NCI-H2081 treated with DMSO at 0.1 percent for 48 hours (cell line): Measurements from ENCODE around the gene CCNB2.
"Not testable (repeated sequence)": the region's sequence is repeated elsewhere in the genome, so short reads cannot be mapped to it uniquely, and the experiment has no call there.

Experiments
- DNase-seq: peaks from one replicate; lab custom pipeline; 2025; lab: John Stamatoyannopoulos, UW

Gene CCNB2

DNA sequence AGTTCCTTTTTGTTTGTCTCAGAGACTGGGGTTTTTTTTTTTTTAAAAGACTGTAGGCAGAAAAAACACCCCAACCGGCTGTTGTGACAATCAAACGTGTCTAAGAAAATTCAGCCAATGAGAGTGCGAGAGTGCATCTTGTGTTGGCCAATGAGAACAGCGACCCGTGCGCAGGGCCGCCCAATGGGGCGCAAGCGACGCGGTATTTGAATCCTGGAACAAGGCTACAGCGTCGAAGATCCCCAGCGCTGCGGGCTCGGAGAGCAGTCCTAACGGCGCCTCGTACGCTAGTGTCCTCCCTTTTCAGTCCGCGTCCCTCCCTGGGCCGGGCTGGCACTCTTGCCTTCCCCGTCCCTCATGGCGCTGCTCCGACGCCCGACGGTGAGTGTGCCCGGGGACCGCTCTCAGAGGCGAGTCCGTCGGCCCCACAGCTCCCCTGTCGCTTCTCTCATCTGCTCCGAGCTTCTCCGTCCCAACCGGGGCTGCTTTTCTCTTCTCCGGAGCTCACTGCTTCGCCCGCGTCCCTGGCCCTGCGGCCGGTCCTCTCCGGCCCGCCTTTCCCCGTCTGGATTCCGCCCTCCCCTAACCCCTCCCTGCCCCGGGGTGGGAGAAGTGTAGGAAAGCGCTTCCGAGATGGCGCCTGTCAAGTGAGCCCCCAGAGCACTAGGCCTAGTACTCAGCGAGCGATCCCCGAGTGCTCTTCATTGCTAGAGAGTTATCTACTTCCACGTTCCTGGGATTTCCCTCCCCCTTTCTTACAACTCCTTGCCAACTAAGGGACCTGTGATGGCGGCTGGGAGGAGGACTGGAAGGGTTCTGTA is at the start of gene CCNB2:
Gene CCNB2 (plus strand): TSS at position 235 of the 821 bp plus-strand sequence. CDS start 123 bp downstream, at position 358.
- peak; percentile 84 for DNase-seq

DNA sequence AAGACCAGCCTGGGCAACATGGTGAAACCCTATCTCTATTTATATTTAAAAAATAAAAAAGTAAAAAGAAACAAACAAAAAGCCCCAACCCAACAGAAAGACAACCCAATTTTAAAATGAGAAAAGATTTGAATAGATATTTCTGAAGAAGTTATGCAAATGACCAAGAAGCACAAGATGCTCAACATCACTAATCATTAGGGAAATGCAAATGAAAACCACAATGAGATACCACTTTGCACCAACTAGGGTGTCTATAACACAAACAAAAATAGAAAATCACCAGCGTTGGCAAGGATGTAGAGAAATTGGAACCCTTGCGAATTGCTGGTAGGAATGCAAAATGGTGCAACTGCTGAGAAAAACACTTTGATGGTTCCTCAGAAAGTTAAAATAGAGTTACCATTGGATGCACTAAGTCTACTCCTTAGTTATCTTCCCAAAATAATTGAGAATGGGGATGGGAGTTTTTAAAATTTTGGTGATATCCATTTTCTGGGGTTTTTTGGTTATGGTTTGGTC is 45.8 kb upstream of the CCNB2 start:
- no peak for DNase-seq

DNA sequence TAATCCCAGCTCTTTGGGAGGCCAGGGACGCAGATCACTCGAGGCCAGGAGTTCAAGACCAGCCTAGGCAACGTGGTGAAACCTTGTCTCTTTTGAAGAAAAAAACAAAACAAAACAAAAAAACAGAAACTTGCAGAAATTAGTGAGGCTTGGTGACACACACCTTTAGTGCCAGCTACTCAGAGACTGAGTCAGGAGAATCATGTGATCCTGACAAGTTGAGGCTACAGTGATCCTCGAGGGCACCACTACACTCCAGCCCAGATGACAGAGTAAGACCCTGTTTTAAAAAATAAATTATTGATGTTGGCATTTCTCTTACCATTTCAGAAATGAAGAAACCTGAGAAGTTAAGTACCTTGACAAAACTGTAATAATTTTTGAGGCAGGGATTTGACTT is 44.6 kb upstream of the CCNB2 start:
- no peak for DNase-seq

DNA sequence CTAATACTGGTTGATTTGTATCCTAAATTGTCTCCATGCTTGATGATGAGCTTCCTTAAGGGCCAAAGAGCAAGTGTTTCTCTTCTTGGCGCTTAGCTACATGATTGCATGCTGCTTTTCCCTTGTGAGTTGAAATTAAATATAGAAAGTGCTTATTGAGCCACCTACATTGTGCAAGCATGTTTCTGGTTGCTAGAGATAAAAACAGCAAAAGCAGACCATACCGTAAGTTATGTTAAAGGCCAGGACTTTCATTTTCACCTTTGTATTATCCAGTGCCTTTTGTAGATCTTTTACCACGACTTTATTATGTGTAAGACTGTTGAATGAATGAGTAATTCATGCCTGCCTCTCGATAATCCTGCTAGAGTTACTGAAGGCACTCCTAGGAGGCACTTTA is 41.9 kb upstream of the CCNB2 start:
- no peak for DNase-seq

DNA sequence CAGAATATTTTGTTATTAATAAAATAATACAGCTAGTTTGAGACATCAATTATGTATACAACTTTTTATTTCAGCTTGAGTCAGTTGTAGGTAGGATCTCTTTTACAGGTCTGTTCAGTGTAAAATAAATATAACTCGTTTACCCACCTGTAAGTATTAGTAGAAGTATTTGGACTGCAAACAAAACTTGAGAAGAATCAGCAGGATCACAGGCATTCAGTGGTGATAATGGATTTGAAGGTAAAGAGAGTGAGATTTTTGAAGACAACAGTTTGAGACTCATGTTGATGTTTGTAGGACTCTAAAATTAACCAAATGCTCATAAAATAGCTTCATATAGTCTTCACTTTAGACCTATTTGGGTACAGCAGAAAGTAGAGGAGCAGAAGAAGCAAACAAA is 35.5 kb upstream of the CCNB2 start:
- DNase-seq = no peak

DNA sequence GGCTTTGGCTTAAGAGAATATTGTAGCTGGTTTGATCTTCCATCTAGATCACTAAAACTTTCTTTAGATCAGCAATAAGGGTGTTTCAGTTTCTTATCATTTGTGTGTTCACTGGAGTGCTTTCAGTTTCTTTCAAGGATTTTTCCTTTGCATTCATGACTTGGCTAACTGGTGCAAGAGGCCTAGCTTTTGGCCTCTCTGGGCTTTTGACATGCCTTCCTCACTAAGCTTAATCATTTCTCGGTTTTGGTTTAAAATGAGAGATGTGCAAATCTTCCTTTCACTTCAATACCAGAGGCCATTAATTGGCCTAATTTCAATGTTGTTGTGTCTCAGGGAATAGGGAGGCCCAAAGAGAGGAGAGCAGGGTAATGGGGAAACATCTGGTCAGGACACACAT is 30.3 kb upstream of the CCNB2 start:
- DNase-seq = no peak

DNA sequence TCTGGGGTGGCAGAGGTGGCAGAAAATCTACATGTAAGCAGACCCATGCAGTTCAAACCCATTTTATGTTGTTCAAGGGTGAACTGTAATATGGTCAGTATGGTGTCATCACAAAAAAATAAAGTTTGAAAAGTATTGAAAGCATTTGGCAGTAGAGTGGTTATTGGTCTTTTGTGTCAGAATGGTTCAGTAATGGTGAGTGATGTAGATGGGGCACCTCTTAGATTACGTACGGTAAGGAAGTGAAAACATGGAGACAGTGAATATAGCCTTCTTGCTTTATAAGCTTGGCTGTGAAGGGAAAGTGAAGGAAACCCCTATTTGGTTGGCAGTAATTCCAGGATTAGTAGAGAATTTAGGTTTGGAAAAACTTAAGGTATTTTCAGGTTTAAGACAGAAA is 17.2 kb upstream of the CCNB2 start:
- no peak for DNase-seq

DNA sequence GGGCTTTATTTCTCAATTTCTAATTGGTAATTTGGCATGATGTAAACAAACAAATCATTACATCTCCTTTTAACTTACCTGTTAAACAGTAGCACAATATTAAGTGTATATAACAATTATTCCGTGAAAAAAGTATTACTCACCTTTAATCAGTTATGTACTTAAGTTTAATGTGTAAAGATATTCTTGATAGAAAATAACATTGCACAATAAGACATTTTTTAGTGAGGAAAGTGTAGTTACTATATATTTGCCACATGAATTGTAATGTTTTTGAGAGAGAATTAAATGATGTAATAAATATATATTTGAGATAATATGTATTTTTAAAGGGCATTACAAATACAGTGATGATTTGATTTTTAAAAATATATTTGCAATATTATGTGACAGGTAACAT is 10.9 kb upstream of the CCNB2 start:
- no peak for DNase-seq

DNA sequence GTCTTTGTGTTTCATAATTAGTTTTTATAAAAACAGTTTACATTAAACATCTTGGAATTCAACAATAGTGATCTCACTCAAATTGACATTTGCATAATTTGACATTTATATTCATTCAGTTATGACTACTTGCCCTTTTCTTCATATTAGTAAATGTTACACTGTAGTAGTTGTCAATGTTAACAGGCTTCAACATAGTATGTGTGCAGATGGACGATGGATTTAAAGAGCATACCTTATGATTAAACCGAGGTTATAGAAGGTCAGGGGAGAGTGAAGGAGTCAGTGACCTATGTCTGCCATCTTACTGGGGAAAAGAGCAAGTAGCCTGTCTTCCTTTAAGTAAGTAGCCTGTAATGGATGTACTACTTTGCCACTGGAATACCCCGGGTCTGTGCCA is 8.5 kb upstream of the CCNB2 start:
- DNase-seq = no peak

DNA sequence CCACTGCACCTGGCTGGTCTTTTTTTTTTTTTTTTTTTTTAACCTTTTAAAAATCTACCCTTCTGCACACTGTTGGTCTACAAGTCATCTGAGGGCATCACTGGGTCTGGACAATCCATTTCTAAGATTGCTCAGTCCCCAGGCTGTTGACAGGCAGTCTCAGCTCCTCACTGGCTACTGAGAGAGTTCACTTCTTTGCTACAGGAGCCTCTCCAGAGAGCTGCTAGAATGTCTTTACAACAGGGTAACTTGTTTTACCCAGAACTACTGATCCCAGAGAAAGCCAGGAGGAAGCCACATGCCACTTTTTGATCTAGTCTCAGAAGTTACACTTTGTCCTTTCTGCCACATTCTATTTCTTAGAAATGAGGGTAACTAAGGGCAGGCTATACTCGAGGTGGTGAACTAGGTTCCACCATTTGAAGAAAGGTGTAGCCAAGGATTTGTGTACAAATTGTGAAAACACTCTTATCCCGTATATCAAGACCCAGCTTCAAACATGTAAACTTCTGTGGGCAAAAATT is 5.7 kb upstream of the CCNB2 start:
- DNase-seq = no peak

DNA sequence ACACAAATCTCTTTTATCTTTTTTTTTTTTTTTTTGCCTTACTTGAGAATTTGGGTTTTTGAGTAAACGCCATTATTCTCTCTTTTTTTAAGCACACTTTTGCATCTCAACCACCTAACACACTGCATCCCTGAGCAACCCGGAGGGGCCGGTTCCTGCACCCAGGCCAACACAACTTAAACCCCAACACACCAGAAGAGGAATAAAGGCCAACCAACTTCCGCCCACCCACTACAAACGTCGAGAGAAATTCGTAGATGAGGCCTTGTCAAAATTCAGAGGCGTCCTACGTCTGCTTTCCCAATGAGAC is 389 bp upstream of the CCNB2 start:
- DNase-seq = no peak

DNA sequence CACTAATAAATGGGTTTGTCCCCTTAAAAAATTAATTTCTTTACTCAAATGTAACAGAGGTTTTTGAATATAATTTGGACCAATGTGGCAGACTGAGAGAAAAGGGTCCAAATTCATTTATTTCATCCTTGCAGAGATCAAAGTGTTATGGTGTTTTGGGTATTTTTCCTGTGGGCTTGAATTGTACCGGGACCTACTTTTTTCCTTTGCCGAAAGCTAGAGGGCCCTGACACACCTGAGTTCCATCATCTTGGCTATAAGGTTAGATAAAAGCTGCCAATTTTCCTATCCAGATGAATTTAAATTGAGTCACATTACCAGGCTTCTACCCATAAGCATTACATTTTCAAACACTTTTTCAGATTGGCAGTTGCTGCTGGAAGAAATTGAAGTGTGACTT is 908 bp downstream of the CCNB2 start:
- DNase-seq = no peak

DNA sequence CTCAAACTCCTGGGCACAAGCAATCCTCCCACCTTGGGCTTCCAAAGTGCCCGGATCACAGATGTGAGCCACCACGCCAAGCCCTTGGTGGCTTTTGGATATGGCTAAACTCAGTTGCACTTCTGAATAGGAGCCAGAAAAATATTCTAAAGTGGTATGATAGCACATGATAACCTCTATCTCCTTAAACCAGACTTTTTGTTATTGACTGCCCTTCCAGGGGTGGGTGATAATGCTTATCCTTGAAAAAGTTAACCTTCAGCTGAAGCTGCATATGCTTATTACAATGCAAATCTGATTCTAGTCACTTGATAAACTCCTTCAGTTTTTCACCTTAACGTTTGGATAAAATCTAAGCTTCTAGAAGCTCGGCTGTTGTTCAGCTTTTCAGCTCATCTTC is 6.3 kb downstream of the CCNB2 start:
- DNase-seq = no peak

DNA sequence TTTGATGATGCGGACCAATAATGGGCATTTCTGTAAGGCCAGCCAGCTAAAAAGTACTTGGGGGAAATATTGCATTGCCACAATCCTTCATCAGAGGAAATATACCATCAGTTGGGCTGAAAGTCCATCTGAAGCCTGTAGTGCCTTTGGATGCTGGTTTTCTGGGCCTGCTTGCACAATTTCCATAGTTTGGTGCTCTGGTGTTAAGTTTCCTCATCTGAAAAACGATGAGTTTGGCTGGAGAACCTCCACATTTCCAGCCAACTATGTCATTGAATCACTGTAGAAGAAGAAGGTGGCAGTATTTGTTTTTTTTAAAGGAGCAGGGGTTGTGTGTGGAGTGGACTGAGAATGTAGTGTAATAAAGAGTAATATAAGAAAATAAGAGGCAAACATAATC is 10.1 kb downstream of the CCNB2 start:
- DNase-seq = no peak

DNA sequence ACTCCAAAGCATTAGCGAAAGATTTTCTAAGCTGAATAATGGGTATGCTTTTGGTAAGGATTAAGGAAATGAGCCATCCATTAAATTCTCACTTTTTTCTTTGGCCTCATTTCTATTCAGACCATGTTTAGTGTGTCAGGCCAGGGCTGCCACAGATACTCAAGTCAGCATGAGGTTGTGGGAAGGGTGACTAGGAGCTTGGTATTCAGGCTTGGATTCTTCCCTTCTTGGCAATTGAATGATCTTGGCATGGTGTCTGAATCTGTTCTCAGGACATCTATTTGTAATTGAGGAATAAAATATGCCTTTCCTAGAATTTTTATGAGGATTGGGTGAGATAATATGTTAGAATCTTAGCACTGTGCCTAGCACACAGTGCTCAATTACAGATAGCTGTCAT is 11.2 kb downstream of the CCNB2 start:
- DNase-seq = no peak

DNA sequence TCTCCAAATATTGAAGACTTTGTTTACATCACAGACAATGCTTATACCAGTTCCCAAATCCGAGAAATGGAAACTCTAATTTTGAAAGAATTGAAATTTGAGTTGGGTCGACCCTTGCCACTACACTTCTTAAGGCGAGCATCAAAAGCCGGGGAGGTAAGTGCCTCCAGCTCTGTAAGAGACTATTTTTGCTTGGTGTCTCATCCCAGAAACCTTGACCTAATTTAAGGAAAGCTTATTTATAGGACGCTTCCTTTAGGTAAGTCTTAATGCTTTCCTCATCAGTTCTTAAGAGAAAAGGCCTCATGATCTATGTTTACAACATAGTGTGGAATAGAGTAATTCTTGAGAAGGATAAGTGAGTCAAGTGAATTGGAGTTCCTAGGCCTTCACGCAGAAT is 11.8 kb downstream of the CCNB2 start:
- no peak for DNase-seq

DNA sequence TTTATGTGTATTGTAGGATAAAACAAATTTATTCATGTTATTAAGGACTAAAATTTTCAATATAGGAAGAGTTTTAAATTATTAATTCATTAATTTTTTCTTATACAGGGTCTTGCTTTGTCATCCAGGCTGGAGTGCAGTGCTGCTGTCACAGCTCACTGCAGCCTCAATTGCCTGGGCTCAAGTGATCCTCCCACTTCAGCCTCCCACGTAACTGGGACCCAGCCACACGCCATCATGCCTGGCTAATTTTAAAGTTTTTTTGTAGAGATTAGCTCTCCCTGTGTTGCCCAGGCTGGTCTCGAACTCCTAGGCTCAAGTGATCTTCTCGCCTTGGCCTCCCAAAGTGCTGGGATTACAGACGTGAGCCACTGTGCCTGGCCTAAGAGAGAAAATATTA is 14.7 kb downstream of the CCNB2 start:
- DNase-seq = no peak

DNA sequence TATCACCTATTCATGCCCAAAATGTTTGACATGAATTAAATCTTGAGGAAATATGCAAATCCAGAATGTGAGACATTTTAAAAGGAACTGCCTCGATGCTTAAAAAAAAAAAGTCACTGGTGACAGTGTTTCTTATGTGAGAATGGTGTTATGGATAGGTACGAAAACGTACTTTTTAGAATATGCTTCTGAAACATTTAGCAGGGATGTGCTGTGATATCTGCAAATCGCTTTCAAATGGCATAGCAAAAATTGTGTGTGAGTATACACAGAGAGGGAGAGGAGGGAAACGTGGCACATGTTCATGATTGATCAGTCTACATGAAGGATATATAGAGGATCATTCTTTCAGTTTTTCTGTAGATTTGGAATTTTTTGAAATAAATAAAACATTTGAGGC is 16.0 kb downstream of the CCNB2 start:
- DNase-seq = no peak

DNA sequence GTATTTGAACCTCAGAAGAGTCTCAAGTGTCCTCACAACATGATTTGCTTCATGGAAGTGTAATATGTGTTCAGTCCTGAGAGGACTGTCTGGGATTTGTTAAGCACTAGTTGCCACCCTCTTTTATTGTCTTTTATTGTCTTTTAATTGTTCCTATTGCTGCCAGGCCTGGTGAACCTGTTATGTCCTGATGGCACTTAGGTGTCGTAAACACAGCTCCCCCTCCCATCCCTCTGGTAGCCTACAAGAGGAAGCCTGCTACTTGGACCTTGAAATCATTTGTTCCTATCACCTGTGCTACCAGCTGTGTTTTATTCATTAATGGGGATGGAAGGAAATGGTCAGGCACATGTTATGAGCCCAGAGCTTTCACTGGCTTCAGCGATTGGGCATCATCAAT is 19.3 kb downstream of the CCNB2 start:
- no peak for DNase-seq

DNA sequence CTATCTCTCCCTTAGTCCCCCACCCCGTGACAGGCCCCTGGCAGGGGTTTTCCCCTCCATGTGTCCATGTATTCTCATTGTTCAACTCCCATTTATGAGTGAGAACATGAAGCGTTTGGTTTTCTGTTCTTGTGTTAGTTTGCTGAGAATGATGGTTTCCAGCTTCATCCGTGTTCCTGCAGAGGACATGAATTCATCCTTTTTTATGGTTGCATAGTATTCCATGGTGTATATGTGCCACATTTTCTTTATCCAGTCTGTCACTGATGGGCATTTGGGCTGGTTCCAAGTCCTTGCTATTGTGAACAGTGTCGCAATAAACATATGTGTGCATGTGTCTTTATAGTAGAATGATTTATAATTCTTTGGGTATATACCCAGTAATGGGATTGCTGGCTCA is 20.7 kb downstream of the CCNB2 start:
- not testable (repeated sequence) for DNase-seq

DNA sequence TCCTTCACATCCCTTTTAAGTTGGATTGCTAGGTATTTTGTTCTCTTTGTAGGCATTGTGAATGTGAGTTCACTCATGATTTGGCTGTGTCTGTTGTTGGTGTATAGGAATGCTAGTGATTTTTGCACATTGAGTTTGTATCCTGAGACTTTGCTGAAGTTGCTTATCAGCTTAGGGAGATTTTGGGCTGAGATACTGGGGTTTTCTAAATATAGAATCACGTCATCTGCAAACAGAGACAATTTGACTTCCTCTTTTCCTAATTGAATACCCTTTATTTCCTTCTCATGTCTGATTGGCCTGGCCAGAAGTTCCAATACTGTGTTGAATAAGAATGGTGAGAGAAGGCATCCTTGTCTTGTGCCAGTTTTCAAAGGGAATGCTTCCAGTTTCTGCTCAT is 22.3 kb downstream of the CCNB2 start:
- DNase-seq = not testable (repeated sequence)

DNA sequence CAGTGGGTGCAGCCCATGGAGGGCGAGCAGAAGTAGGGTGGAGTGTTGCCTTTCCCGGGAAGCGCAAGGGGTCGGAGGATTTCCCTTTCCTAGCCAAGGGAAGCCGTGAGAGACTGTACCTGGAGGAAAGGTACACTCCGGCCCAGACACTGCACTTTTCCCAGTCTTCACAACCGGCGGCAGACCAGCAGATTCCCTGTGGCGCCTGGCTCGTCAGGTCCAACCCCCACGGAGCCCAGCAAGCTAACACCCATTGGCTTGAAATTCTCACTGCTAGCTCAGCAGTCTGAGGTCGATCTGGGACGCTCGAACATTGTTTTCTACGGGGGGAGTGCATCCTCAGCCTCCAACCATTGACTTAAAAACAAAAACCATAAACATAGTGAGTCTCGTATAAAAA is 26.5 kb downstream of the CCNB2 start:
- no peak for DNase-seq

DNA sequence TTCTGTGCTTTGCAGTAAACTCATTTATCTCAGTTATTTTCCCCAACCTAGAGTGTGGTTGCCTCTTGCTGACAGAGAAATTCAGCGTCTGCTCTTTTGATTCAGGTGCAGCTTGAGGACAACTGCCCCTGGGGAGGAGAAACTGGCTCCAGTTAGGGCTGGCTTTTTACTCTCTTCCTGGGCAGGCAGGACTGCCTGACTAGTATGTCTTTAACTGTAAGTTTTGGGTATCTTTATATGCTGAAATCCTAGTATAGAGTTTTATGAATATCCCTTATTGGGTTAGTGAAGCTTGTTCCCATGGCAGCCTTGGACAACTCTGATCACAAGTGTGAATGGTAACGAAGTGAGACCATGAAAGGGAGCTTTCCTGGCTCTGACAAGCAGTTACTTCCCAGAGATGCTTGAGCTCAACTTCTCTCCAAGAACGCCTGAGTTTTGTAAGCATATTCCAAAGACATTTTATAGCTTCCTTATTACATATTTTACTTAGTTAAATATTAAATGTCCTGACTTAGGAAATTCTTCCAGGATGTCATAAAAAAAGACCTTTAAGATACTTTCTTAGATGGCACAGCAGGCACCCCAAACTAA is 27.1 kb downstream of the CCNB2 start:
- no peak for DNase-seq
